Natural killer cell (primary cell): ENCODE data around the gene PSD4. TPM values are rescaled to one million over a fixed set of nuclear protein-coding genes. Genes with fewer than 3 reads are reported as not detected.

Experiments used
- ATAC-seq, 3 donors: fragments of 150-1000 bp in 2 of 3; fragments of 200-7000 bp in 1 of 3; cut with Tn5 transposase; 1 replicate in 1 of 3; 2 replicates in 2 of 3; pipeline ENCODE4 v1.10.0; 2021; ENCODE audit warnings: mild to moderate bottlenecking in 2 of 3, moderate library complexity in 2 of 3
- DNase-seq, 2 donors: peaks; one replicate each; pipeline versions ENCODE4 v3.0.0 to v3.0.0-alpha.2; 2013 to 2021; ENCODE audit warnings: mixed read lengths in 1 of 2
- H3K27ac ChIP-seq: one replicate; pipeline ENCODE4 v1.5.1; 2013; ENCODE audit warnings: mild to moderate bottlenecking, low read length
- H3K27me3 ChIP-seq: one replicate; pipeline ENCODE4 v1.6.1; 2013; ENCODE audit warnings: low read length; ENCODE audit not compliant: control insufficient read depth, insufficient read depth
- H3K36me3 ChIP-seq: one replicate; pipeline ENCODE4 v1.6.1; 2013; ENCODE audit warnings: low read length; ENCODE audit not compliant: control insufficient read depth, insufficient read depth
- H3K4me1 ChIP-seq: one replicate; pipeline ENCODE4 v1.6.1; 2013; ENCODE audit warnings: low read length; ENCODE audit not compliant: control insufficient read depth, insufficient read depth
- H3K4me3 ChIP-seq: one replicate; pipeline ENCODE4 v1.5.1; 2013; ENCODE audit warnings: low read length
- H3K9me3 ChIP-seq: one replicate; pipeline ENCODE4 v1.6.1; 2013; ENCODE audit warnings: low read length; ENCODE audit not compliant: control insufficient read depth, insufficient read depth
- H3K27ac Mint-ChIP-seq, 2 donors: one replicate each; pipeline ENCODE4 v1.8.0; 2022; ENCODE audit warnings: mild to moderate bottlenecking in 2 of 2, mixed read lengths in 2 of 2, moderate library complexity in 1 of 2
- H3K27me3 Mint-ChIP-seq, 2 donors: one replicate each; pipeline ENCODE4 v1.8.0; 2022; ENCODE audit warnings: low read depth in 2 of 2, mixed read lengths in 2 of 2
- H3K36me3 Mint-ChIP-seq: one replicate; pipeline ENCODE4 v1.8.0; 2022; ENCODE audit warnings: mixed read lengths
- H3K4me1 Mint-ChIP-seq, 2 donors: one replicate each; pipeline ENCODE4 v1.8.0; 2022; ENCODE audit warnings: mixed read lengths in 2 of 2
- H3K4me3 Mint-ChIP-seq: one replicate; pipeline ENCODE4 v1.8.0; 2022; ENCODE audit warnings: mild to moderate bottlenecking, moderate library complexity, mixed read lengths
- H3K9me3 Mint-ChIP-seq, 2 donors: one replicate each; pipeline ENCODE4 v1.8.0; 2022; ENCODE audit warnings: mixed read lengths in 2 of 2
- WGBS: methylation state at CpG from one replicate; pipeline ENCODE4 v1.1.7; 2013; ENCODE audit warnings: missing lambda C conversion rate; ENCODE audit not compliant: insufficient coverage; 5-methylcytosine and 5-hydroxymethylcytosine counted together
- intact Hi-C: fragments of 100-400 bp; cut with micrococcal nuclease; formaldehyde crosslinking; loops from one replicate; pipeline ENCODE4 v1.14.2; 2022
- total RNA-seq, 4 donors: library from RNA; stranded (reverse); fragments of 120-200 nt in 1 of 4; gene quantifications; one replicate each; pipeline versions ENCODE4 v1.2.3 to v1.2.4, GENCODE V29; 2013 to 2022
- TF ChIP-seq, protein P1 (sequence below): fragments of 200-600 bp; IDR thresholded peaks from one replicate; pipeline ENCODE4 v1.8.0; 2022; ENCODE audit warnings: antibody characterized with exemption

The PSD4 gene
- total RNA-seq, 3 donors from 2014 or later (not counting 1 experiment from before 2014, with no cell fraction given): 280 to 347 (median 340) TPM

DNA sequence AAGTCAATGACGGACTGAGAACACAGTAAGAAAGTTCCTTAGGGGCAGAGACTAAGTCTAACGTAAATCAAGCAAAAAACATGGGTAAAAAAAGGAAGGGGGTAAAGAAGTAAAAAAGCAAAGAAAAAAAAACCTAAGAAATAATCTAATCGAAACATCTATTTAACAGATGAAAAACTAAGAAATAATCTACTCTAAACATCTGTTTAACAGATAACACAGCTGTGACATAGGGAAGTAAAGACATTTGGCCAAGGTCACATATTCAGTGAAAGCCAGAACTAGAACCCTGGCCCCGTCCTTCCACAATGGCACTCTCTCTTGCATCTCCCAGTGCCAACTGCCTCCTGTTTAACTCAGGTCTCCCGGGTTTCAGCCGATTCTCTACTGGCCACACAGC is 48.1 kb downstream of the PSD4 start:
- no peak overlapping the region for H3K27ac Mint-ChIP-seq
- no peaks in the 10 kb centered on the region for H3K27me3 ChIP-seq
- H3K4me1 ChIP-seq: peaks cover 22% of the 10 kb centered on the region
- no peaks in the 10 kb centered on the region for H3K36me3 ChIP-seq
- no peak overlapping the region for H3K4me3 ChIP-seq
- no peak overlapping the region for H3K27ac ChIP-seq
- 76% methylated on average over 5 of the region's 6 CpGs for WGBS
- DNase-seq (no peak), ATAC-seq (no peak)
- no peaks in the 10 kb centered on the region for H3K9me3 ChIP-seq
- peaks cover 15 to 20% of the 10 kb centered on the region in 2 donors for H3K4me1 Mint-ChIP-seq
- intact Hi-C loops: no loop called here
- H3K9me3 Mint-ChIP-seq: no peaks in the 10 kb centered on the region
- H3K4me3 Mint-ChIP-seq: no peak overlapping the region
- TF ChIP-seq, protein P1, sequence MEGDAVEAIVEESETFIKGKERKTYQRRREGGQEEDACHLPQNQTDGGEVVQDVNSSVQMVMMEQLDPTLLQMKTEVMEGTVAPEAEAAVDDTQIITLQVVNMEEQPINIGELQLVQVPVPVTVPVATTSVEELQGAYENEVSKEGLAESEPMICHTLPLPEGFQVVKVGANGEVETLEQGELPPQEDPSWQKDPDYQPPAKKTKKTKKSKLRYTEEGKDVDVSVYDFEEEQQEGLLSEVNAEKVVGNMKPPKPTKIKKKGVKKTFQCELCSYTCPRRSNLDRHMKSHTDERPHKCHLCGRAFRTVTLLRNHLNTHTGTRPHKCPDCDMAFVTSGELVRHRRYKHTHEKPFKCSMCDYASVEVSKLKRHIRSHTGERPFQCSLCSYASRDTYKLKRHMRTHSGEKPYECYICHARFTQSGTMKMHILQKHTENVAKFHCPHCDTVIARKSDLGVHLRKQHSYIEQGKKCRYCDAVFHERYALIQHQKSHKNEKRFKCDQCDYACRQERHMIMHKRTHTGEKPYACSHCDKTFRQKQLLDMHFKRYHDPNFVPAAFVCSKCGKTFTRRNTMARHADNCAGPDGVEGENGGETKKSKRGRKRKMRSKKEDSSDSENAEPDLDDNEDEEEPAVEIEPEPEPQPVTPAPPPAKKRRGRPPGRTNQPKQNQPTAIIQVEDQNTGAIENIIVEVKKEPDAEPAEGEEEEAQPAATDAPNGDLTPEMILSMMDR: no peak
- H3K27me3 Mint-ChIP-seq: no peaks in the 10 kb centered on the region
- H3K36me3 Mint-ChIP-seq: no peaks in the 10 kb centered on the region

DNA sequence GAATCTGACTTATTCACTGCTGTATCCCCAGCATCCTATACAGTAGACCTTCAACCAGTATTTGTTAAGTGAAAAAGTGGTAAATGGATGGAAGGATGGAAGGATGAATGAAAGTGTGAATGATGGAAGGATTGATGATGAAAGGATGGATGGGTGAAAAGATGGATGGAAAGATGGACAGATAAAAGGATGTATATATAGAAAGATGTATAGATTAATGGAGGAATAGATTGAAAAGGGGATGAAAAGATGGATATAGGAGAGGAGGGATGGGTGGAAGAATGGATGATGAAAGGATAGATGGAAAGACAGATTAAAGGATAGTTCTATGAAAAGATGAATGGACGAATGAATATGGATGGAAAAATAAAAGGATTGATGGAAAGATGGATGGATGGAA is 50.0 kb downstream of the PSD4 start:
- no peaks in the 10 kb centered on the region for H3K9me3 ChIP-seq
- intact Hi-C loops: no loop called here
- H3K27me3 ChIP-seq: no peaks in the 10 kb centered on the region
- WGBS: 92% methylated on average over 1 of the region's 1 CpG
- Mint-ChIP-seq H3K27ac (no peak overlapping the region), H3K4me3 (no peak overlapping the region), H3K36me3 (no peaks in the 10 kb centered on the region), H3K9me3 (no peaks in the 10 kb centered on the region), H3K4me1 (peaks cover 7% of the 10 kb centered on the region in 2 donors), H3K27me3 (no peaks in the 10 kb centered on the region)
- ATAC-seq (no peak), DNase-seq (no peak)
- no peak overlapping the region for H3K27ac ChIP-seq
- TF ChIP-seq, protein P1: no peak
- H3K4me1 ChIP-seq: peaks cover 8% of the 10 kb centered on the region
- H3K4me3 ChIP-seq: no peak overlapping the region
- H3K36me3 ChIP-seq: no peaks in the 10 kb centered on the region

DNA sequence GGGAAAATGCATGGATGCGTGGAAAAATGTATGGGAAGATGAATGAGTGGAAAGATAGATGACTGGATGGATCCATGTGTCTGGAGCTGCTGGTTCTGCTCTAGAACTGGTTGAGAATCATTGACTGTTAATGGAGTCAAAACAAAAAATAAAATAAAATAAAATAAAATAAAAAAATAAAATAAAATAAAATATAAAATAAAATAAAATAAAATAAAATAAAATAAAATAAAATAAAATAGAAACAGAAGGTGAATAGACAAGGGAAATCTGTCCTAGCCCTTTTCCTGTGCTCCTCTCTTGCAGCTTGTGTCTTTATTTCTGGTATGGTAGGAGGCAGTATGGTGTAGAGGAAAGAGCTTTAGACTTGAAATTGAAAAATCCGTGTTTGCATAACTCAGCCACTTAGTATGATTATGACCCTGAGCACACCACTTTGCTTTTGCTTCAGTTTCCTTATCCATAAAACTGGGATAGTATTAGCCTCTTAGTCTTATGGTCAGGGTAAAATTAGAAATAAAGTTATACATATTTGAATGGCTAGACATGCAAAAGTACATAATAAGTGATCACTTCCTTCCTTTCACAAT is 51.0 kb downstream of the PSD4 start:
- DNase-seq: no peak
- Histone ChIP-seq H3K4me3 (no peak overlapping the region), H3K9me3 (no peaks in the 10 kb centered on the region), H3K27me3 (no peaks in the 10 kb centered on the region), H3K36me3 (no peaks in the 10 kb centered on the region), H3K4me1 (peaks cover 6% of the 10 kb centered on the region), H3K27ac (no peak overlapping the region)
- H3K36me3 Mint-ChIP-seq: no peaks in the 10 kb centered on the region
- H3K4me1 Mint-ChIP-seq: peaks cover 7% of the 10 kb centered on the region in 2 donors
- H3K9me3 Mint-ChIP-seq: no peaks in the 10 kb centered on the region
- H3K4me3 Mint-ChIP-seq: no peak overlapping the region
- intact Hi-C loops: no loop called here
- no peaks in the 10 kb centered on the region for H3K27me3 Mint-ChIP-seq
- TF ChIP-seq, protein P1: no peak
- no peak for ATAC-seq
- no peak overlapping the region for H3K27ac Mint-ChIP-seq
- WGBS: 85% methylated on average over 1 of the region's 2 CpGs
